Chondrocyte (in vitro differentiated cells): ENCODE results near the gene RALGAPA2. TPM values are rescaled to one million over a fixed set of nuclear protein-coding genes. Genes with fewer than 3 reads are reported as not detected.

Source experiments
- DNase-seq: peaks from one replicate; pipeline ENCODE4 v3.0.0; 2021; ENCODE audit warnings: mixed read lengths, low spot score
- H3K27ac Mint-ChIP-seq: one replicate; pipeline ENCODE4 v1.8.0; 2021; ENCODE audit warnings: mild to moderate bottlenecking, moderate library complexity, mixed read lengths; ENCODE audit not compliant: unreplicated experiment
- H3K27me3 Mint-ChIP-seq: 2 replicates; pipeline ENCODE4 v1.8.0; 2021; ENCODE audit warnings: low read depth, mixed read lengths
- H3K36me3 Mint-ChIP-seq: 2 replicates; pipeline ENCODE4 v1.8.0; 2021; ENCODE audit warnings: low read depth, mixed read lengths
- H3K4me1 Mint-ChIP-seq: 2 replicates; pipeline ENCODE4 v1.8.0; 2021; ENCODE audit warnings: low read depth, mild to moderate bottlenecking, mixed read lengths
- H3K4me3 Mint-ChIP-seq: one replicate; pipeline ENCODE4 v1.8.0; 2021; ENCODE audit warnings: mild to moderate bottlenecking, moderate library complexity, mixed read lengths; ENCODE audit not compliant: unreplicated experiment
- H3K9me3 Mint-ChIP-seq: 2 replicates; pipeline ENCODE4 v1.8.0; 2021; ENCODE audit warnings: low read depth, mixed read lengths
- total RNA-seq: library from RNA; stranded (reverse); gene quantifications from 3 replicates; pipeline ENCODE4 v1.2.1, GENCODE V29; 2021
- TF ChIP-seq, protein P1 (sequence below): fragments of 200-600 bp; sonication (generic); IDR thresholded peaks from 2 replicates; pipeline ENCODE4 v1.5.0; 2021; ENCODE audit warnings: antibody characterized with exemption, mild to moderate bottlenecking, moderate library complexity

RALGAPA2 gene
- total RNA-seq, 1 donor from 2014 or later = 9.5 TPM

DNA sequence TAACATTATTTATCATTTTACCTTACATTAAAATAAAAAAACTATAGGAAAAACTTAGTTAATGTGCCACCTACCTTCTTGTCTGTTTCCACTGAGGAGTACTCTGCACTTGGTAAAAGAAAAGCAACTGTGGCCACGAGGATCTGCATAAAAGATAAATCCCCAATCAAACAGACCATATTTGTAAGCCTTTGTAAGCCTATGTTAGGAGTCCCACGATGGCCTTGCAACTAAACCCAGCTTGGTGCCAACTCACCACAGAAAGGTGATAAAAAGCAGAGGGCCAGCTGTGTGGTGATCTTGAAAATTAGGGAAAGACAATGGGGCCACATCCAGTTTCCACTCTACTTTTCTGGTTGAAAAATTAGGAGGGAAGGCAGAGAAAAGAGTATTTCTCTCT lies 187.7 kb downstream of the RALGAPA2 start:
- no peaks in the 10 kb centered on the region for H3K27me3 Mint-ChIP-seq
- H3K9me3 Mint-ChIP-seq = no peaks in the 10 kb centered on the region
- no peak overlapping the region for H3K27ac Mint-ChIP-seq
- H3K4me3 Mint-ChIP-seq = no peak overlapping the region
- TF ChIP-seq, protein P1, sequence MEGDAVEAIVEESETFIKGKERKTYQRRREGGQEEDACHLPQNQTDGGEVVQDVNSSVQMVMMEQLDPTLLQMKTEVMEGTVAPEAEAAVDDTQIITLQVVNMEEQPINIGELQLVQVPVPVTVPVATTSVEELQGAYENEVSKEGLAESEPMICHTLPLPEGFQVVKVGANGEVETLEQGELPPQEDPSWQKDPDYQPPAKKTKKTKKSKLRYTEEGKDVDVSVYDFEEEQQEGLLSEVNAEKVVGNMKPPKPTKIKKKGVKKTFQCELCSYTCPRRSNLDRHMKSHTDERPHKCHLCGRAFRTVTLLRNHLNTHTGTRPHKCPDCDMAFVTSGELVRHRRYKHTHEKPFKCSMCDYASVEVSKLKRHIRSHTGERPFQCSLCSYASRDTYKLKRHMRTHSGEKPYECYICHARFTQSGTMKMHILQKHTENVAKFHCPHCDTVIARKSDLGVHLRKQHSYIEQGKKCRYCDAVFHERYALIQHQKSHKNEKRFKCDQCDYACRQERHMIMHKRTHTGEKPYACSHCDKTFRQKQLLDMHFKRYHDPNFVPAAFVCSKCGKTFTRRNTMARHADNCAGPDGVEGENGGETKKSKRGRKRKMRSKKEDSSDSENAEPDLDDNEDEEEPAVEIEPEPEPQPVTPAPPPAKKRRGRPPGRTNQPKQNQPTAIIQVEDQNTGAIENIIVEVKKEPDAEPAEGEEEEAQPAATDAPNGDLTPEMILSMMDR = no peak
- no peaks in the 10 kb centered on the region for H3K4me1 Mint-ChIP-seq
- no peak for DNase-seq
- H3K36me3 Mint-ChIP-seq = peaks cover 16% of the 10 kb centered on the region

DNA sequence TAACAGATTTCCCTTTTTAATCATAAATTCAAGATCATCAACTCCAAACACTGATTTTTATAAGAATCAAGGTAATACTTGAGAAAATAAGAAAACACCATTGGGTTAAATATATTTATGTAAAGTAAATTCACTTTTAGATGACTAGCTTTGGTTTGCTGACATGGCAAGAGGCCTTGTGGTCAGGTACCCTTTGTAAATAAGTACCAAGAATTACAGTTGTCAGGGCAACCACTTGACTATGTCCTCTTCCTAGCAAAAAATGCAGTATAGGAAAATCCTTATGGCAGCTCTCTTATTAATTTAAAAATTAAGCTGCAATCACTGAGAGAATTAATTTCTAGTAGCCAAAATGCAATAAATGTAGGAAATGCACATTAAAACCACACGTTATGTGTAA lies 190.7 kb downstream of the RALGAPA2 start:
- H3K27ac Mint-ChIP-seq = no peak overlapping the region
- TF ChIP-seq, protein P1 = no peak
- H3K4me3 Mint-ChIP-seq = no peak overlapping the region
- no peak for DNase-seq
- H3K4me1 Mint-ChIP-seq = no peaks in the 10 kb centered on the region
- no peaks in the 10 kb centered on the region for H3K9me3 Mint-ChIP-seq
- peaks cover 9% of the 10 kb centered on the region for H3K36me3 Mint-ChIP-seq
- no peaks in the 10 kb centered on the region for H3K27me3 Mint-ChIP-seq

DNA sequence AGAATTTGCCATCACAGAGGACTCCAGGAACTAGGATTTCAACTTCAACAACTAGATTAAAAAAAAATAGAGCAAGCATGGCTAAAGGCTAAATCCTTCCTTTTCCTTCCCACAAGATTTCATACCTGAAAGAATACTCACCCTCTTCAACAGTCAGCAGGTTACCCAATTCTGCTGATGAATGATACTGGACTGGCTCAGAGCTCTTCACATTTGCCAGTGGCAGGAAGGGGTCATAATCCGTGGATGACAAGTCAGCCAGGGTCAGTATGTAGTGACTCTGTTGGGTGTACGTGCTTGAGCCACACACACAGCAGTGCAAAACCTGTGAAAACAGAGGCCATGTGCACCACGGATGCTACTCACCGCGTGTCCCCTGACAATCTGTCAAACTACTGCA lies 191.7 kb downstream of the RALGAPA2 start:
- TF ChIP-seq, protein P1 = no peak
- no peak overlapping the region for H3K4me3 Mint-ChIP-seq
- H3K27ac Mint-ChIP-seq = no peak overlapping the region
- no peak for DNase-seq
- H3K4me1 Mint-ChIP-seq = no peaks in the 10 kb centered on the region
- H3K27me3 Mint-ChIP-seq = no peaks in the 10 kb centered on the region
- peaks cover 12% of the 10 kb centered on the region for H3K36me3 Mint-ChIP-seq
- no peaks in the 10 kb centered on the region for H3K9me3 Mint-ChIP-seq

DNA sequence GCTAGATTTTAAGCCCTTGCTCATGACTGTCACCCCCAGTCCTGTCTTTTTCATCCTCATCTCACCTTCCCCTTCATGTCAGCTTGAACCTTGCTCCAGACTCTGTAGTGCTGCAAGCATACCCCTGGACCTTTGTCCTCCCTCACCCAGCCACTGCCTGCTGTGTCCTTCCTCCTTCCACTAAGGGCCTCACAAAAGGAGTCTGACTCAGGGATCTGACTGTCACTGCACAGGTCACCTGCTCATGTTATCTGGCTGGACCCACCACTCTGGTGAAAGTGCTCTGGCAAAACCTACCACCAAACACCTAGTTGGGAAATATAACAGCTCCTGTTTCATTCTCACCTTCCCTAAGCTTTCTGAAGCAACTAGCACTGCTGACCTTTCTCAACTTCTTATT lies 193.2 kb downstream of the RALGAPA2 start:
- H3K27me3 Mint-ChIP-seq = no peaks in the 10 kb centered on the region
- no peak overlapping the region for H3K4me3 Mint-ChIP-seq
- no peak overlapping the region for H3K27ac Mint-ChIP-seq
- H3K4me1 Mint-ChIP-seq = no peaks in the 10 kb centered on the region
- TF ChIP-seq, protein P1 = no peak
- no peak for DNase-seq
- peaks cover 22% of the 10 kb centered on the region for H3K36me3 Mint-ChIP-seq
- peaks cover 9% of the 10 kb centered on the region for H3K9me3 Mint-ChIP-seq

DNA sequence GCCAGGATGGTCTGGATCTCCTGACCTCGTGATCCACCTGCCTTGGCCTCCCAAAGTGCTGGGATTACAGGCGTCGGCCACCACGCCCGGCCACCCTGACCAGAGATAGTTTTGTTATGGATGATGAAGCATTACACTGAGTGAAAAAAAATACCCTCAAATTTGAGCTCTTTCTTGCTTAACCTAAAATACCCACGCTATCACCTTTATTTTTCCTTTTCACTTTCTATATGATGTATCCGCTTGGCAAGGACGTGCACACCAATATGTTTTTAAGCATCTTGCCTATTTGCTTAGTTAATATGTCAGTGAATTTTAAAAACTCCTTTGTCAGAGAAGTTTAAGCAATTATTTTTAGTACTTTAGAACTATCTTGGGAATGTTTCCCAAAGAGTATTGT lies 194.2 kb downstream of the RALGAPA2 start:
- no peak overlapping the region for H3K4me3 Mint-ChIP-seq
- H3K9me3 Mint-ChIP-seq = peaks cover 16% of the 10 kb centered on the region
- DNase-seq = no peak
- no peak overlapping the region for H3K27ac Mint-ChIP-seq
- H3K36me3 Mint-ChIP-seq = peaks cover 29% of the 10 kb centered on the region
- H3K4me1 Mint-ChIP-seq = no peaks in the 10 kb centered on the region
- no peaks in the 10 kb centered on the region for H3K27me3 Mint-ChIP-seq
- TF ChIP-seq, protein P1 = no peak
